Endothelial cell of umbilical vein (primary cell): ENCODE results near the gene CMTM3. TPM values are rescaled to one million over a fixed set of nuclear protein-coding genes. Genes with fewer than 3 reads are reported as not detected.

ENCODE experiments used
- BruUV-seq: library from RNA; stranded (reverse); fragments of 400-500 nt; replicated peaks from 2 replicates; lab custom pipeline; 2021; lab: Mats Ljungman, UMichigan
- CTCF ChIA-PET: fragments of 300-600, 350-600 bp; sonication (Branson Sonifier 250); formaldehyde crosslinking; loops from one replicate; lab custom pipeline; 2021; ENCODE audit warnings: antibody characterized with exemption, inconsistent platforms; lab: Charles Lee
- POLR2A ChIA-PET: fragments of 300-600, 350-600 bp; sonication (Branson Sonifier 250); formaldehyde crosslinking; loops from one replicate; lab custom pipeline; 2021; ENCODE audit warnings: antibody characterized with exemption, inconsistent platforms; lab: Charles Lee
- DNase-seq: peaks from one replicate; pipeline ENCODE4 v3.0.0-alpha.2; 2011; ENCODE audit warnings: low read depth, low spot score
- FAIRE-seq: peaks from 2 replicates; lab custom pipeline; 2011; peaks lifted over from hg19 to GRCh38; lab: Jason Lieb, UNC
- H2AFZ ChIP-seq: 2 replicates; pipeline ENCODE4 v1.6.0; 2012; ENCODE audit warnings: low read depth, low read length, control low read depth, inconsistent platforms
- H3K27ac ChIP-seq: 2 replicates; pipeline ENCODE4 v1.5.1; 2011; ENCODE audit warnings: low read depth, mild to moderate bottlenecking, control low read depth, low read length, moderate library complexity; ENCODE audit not compliant: insufficient read depth
- H3K27me3 ChIP-seq, 2 experiments: 2 replicates each; pipeline versions ENCODE4 v1.6.0 to v1.6.1; 2011; ENCODE audit warnings: low read length in 2 of 2, mixed read lengths in 1 of 2; ENCODE audit not compliant: control insufficient read depth in 2 of 2, insufficient read depth in 2 of 2
- H3K36me3 ChIP-seq, 2 experiments: 2 replicates in 1 of 2; 3 replicates in 1 of 2; pipeline ENCODE4 v1.5.1; 2011; ENCODE audit warnings: low read length in 2 of 2, mild to moderate bottlenecking in 1 of 2, moderate library complexity in 1 of 2; ENCODE audit not compliant: control insufficient read depth in 2 of 2, insufficient read depth in 2 of 2; ENCODE audit errors: extremely low read depth in 1 of 2
- H3K4me1 ChIP-seq: 3 replicates; pipeline ENCODE4 v1.5.1; 2011; ENCODE audit warnings: mild to moderate bottlenecking, low read length; ENCODE audit not compliant: control insufficient read depth, insufficient read depth; ENCODE audit errors: extremely low read depth
- H3K4me2 ChIP-seq: 2 replicates; pipeline ENCODE4 v1.6.1; 2011; ENCODE audit warnings: low read length, control low read depth, mixed read lengths; ENCODE audit not compliant: insufficient read depth
- H3K4me3 ChIP-seq, 3 experiments: fragments of 200-600 bp in 1 of 3; sonication (generic), shearing (Covaris generic) in 1 of 3; replicated peaks in 1 of 3; 2 replicates each; pipeline ENCODE4 v1.5.1; 2011 to 2016; ENCODE audit warnings: control low read depth in 3 of 3, low read length in 3 of 3, mild to moderate bottlenecking in 2 of 3, inconsistent platforms in 1 of 3, low read depth in 1 of 3, moderate library complexity in 1 of 3; ENCODE audit not compliant: insufficient read depth in 1 of 3
- H3K79me2 ChIP-seq: 2 replicates; pipeline ENCODE4 v1.6.0; 2012; ENCODE audit warnings: low read length, inconsistent platforms; ENCODE audit not compliant: control insufficient read depth, insufficient read depth
- H3K9ac ChIP-seq: replicated peaks from 2 replicates; pipeline ENCODE3; 2011; ENCODE audit warnings: low read length, control low read depth; ENCODE audit not compliant: insufficient read depth; ENCODE audit errors: extremely low read depth
- H3K9me1 ChIP-seq: replicated peaks from 3 replicates; pipeline ENCODE4 v1.6.0; 2011; ENCODE audit warnings: mild to moderate bottlenecking, low read length; ENCODE audit not compliant: control insufficient read depth, insufficient read depth; ENCODE audit errors: extremely low read depth
- H3K9me3 ChIP-seq: replicated peaks from 2 replicates; pipeline ENCODE4 v1.5.1; 2012; ENCODE audit warnings: low read length, inconsistent platforms; ENCODE audit not compliant: control insufficient read depth, insufficient read depth
- H4K20me1 ChIP-seq: replicated peaks from 2 replicates; pipeline ENCODE3; 2011; ENCODE audit warnings: mild to moderate bottlenecking, low read length; ENCODE audit not compliant: control insufficient read depth, insufficient read depth; ENCODE audit errors: extremely low read depth
- CTCF ChIP-seq, 2 donors: IDR thresholded peaks; 1 replicate in 1 of 2; 2 replicates in 1 of 2; pipeline ENCODE4 v1.5.1; 2011; ENCODE audit warnings: low read length in 2 of 2, mild to moderate bottlenecking in 2 of 2, moderate library complexity in 2 of 2, control low read depth in 1 of 2, inconsistent platforms in 1 of 2, low read depth in 1 of 2; ENCODE audit not compliant: insufficient read depth in 1 of 2; ENCODE audit errors: extremely low read depth in 1 of 2
- GATA2 ChIP-seq: IDR thresholded peaks from 2 replicates; pipeline ENCODE4 v1.7.0; 2011; ENCODE audit warnings: low read depth, mild to moderate bottlenecking, moderate library complexity, mixed read lengths, low read length; ENCODE audit not compliant: insufficient read length, insufficient read depth
- JUN ChIP-seq: IDR thresholded peaks from 2 replicates; pipeline ENCODE4 v1.6.1; 2011; ENCODE audit warnings: borderline replicate concordance, low read depth; ENCODE audit not compliant: insufficient read length, insufficient read depth
- MAX ChIP-seq: IDR thresholded peaks from 2 replicates; pipeline ENCODE4 v1.6.1; 2011; ENCODE audit not compliant: insufficient read depth, insufficient read length
- POLR2AphosphoS5 ChIP-seq: IDR thresholded peaks from 2 replicates; pipeline ENCODE4 v1.6.1; 2012; ENCODE audit warnings: low read depth, mild to moderate bottlenecking, control low read depth, low read length, moderate library complexity; ENCODE audit not compliant: insufficient read depth
- dilution Hi-C: fragments of 300-500 bp; cut with MboI; formaldehyde crosslinking; loops from one replicate; pipeline ENCODE4 v1.15.0; 2019; ENCODE audit warnings: low sequenced_read_pairs; ENCODE audit not compliant: extremely low pct_ligation_motif_present
- intact Hi-C: fragments of 100-400 bp; cut with micrococcal nuclease; formaldehyde crosslinking; loops from one replicate; pipeline ENCODE4 v1.10.0; 2022
- polyA plus RNA-seq, 4 experiments: library from polyadenylated mRNA; depleted of rRNA in 3 of 4; stranded (reverse) in 3 of 4; unstranded in 1 of 4; fragments of >200 nt; gene quantifications; 2 replicates each; pipeline versions ENCODE4 v1.2.1 to v1.2.3, GENCODE V29; 2011 to 2012; ENCODE audit warnings: missing spikeins in 1 of 4
- total RNA-seq: library from RNA; stranded (reverse); gene quantifications from 2 replicates; pipeline ENCODE4 v1.2.3, GENCODE V29; 2021

Gene CMTM3
- total and polyA plus RNA-seq, 2 donors (not counting 3 experiments of a cell fraction or from before 2014, with no cell fraction given): 83.6 to 86.2 TPM

- Histone ChIP-seq H3K4me2 (no peak overlapping the region), H3K79me2 (peaks cover 10% of the 10 kb centered on the region), H3K9ac (no peak overlapping the region), H3K4me3 (no peak overlapping the region), H3K9me1 (no peaks in the 10 kb centered on the region), H3K4me1 (peaks cover 4% of the 10 kb centered on the region), H2AFZ (no peak overlapping the region), H3K27me3 (no peaks in the 10 kb centered on the region), H3K36me3 (peaks cover 20 to 38% of the 10 kb centered on the region in 2 experiments), H3K27ac (no peak overlapping the region), H3K9me3 (no peaks in the 10 kb centered on the region), H4K20me1 (no peaks in the 10 kb centered on the region)
- no peak for TF ChIP-seq JUN
- CTCF ChIA-PET: interaction anchor here (6.3 kb wide), 1 partner anchor 256 kb away, joined by 171 read pairs; no protein-coding TSS in a partner anchor
- intact Hi-C loops (no loop called here), dilution Hi-C loops (no loop called here)
- no peak for DNase-seq
- POLR2A ChIA-PET: no interaction called here
- no peak for FAIRE-seq
- no TSS peak for BruUV-seq
Observed at GRCh38 chr16:66612422-66612821, 7.9 kb downstream of the CMTM3 start.

- Histone ChIP-seq H3K27ac (no peak overlapping the region), H3K9ac (no peak overlapping the region), H3K4me2 (no peak overlapping the region), H3K36me3 (peaks cover 20 to 33% of the 10 kb centered on the region in 2 experiments), H3K9me1 (no peaks in the 10 kb centered on the region), H3K79me2 (peaks cover under 1% of the 10 kb centered on the region), H3K27me3 (no peaks in the 10 kb centered on the region), H3K4me3 (no peak overlapping the region), H3K4me1 (peaks cover 16% of the 10 kb centered on the region), H3K9me3 (no peaks in the 10 kb centered on the region), H2AFZ (no peak overlapping the region), H4K20me1 (no peaks in the 10 kb centered on the region)
- DNase-seq: no peak
- dilution Hi-C loops (no loop called here), intact Hi-C loops (no loop called here)
- CTCF ChIA-PET: interaction anchor here (1.0 to 1.4 kb wide), 2 partner anchors 37 to 254 kb away, joined by 3 read pairs; no protein-coding TSS in a partner anchor
- no peak for TF ChIP-seq MAX
- TF ChIP-seq CTCF (IDR thresholded peaks at IDR 0.05; ENCODE audit: extremely low read depth in 1 of 2, insufficient read depth in 1 of 2, low read depth in 1 of 2, low read length in 2 of 2): no peak
- TF ChIP-seq POLR2AphosphoS5: no peak
- no peak for TF ChIP-seq GATA2
- no TSS peak for BruUV-seq
- POLR2A ChIA-PET: no interaction called here
- no peak for FAIRE-seq
Observed at GRCh38 chr16:66614161-66614802, 9.8 kb downstream of the CMTM3 start.
